Activated naive CD8-positive, alpha-beta T cell treated with anti-CD3 and anti-CD28 coated beads, Interleukin-2, amount 10 ng/mL, durations not matched to agents 7 days and 5 days (primary cell): ENCODE data around the gene HOXC9. TPM values are rescaled to one million over a fixed set of nuclear protein-coding genes. Genes with fewer than 3 reads are reported as not detected.

Source experiments
- ATAC-seq: fragments of 150-1000 bp; cut with Tn5 transposase; one replicate; pipeline ENCODE4 v1.10.0; 2021; ENCODE audit warnings: low read depth, moderate library complexity
- POLR2A ChIA-PET: fragments of 350-600 bp; sonication (Branson Sonifier 250); formaldehyde crosslinking; loops from one replicate; lab custom pipeline; 2021; ENCODE audit warnings: antibody characterized with exemption; lab: Charles Lee
- DNase-seq: peaks from one replicate; pipeline ENCODE4 v3.0.0; 2021
- H3K27ac Mint-ChIP-seq: one replicate; pipeline ENCODE4 v1.8.0; 2022; ENCODE audit warnings: mild to moderate bottlenecking, mixed read lengths
- H3K27me3 Mint-ChIP-seq: one replicate; pipeline ENCODE4 v1.8.0; 2022; ENCODE audit warnings: mild to moderate bottlenecking, moderate library complexity, mixed read lengths
- H3K36me3 Mint-ChIP-seq: one replicate; pipeline ENCODE4 v1.8.0; 2021; ENCODE audit warnings: mild to moderate bottlenecking, mixed read lengths
- H3K4me1 Mint-ChIP-seq: one replicate; pipeline ENCODE4 v1.8.0; 2021; ENCODE audit warnings: mixed read lengths
- H3K4me3 Mint-ChIP-seq: one replicate; pipeline ENCODE4 v1.8.0; 2022; ENCODE audit warnings: mild to moderate bottlenecking, moderate library complexity, mixed read lengths
- H3K9me3 Mint-ChIP-seq: one replicate; pipeline ENCODE4 v1.8.0; 2021; ENCODE audit warnings: mixed read lengths
- total RNA-seq, 2 experiments: library from RNA; stranded (reverse); gene quantifications; one replicate each; pipeline ENCODE4 v1.2.3, GENCODE V29; 2021

Gene HOXC9
- total RNA-seq, 2 experiments from 2014 or later = not detected

- H3K4me3 Mint-ChIP-seq = no peak overlapping the region
- ATAC-seq = no peak
- peaks cover 99% of the 10 kb centered on the region for H3K27me3 Mint-ChIP-seq
- H3K27ac Mint-ChIP-seq = no peak overlapping the region
- no peaks in the 10 kb centered on the region for H3K36me3 Mint-ChIP-seq
- no peaks in the 10 kb centered on the region for H3K9me3 Mint-ChIP-seq
- peaks cover 9% of the 10 kb centered on the region for H3K4me1 Mint-ChIP-seq
- DNase-seq = no peak
- POLR2A ChIA-PET = interaction anchor here (1.6 kb wide), 1 partner anchor 16 kb away, joined by 4 read pairs; no protein-coding TSS in a partner anchor
Measured at GRCh38 chr12:54001283-54002187, 1.6 kb downstream of the HOXC9 start.

- POLR2A ChIA-PET = no interaction called here
- no peak overlapping the region for H3K4me3 Mint-ChIP-seq
- H3K27ac Mint-ChIP-seq = peak overlapping the region; percentile 28
- no peak for DNase-seq
- no peaks in the 10 kb centered on the region for H3K9me3 Mint-ChIP-seq
- H3K36me3 Mint-ChIP-seq = no peaks in the 10 kb centered on the region
- H3K27me3 Mint-ChIP-seq = peaks cover 99% of the 10 kb centered on the region
- ATAC-seq = no peak
- peaks cover 10% of the 10 kb centered on the region for H3K4me1 Mint-ChIP-seq
Measured at GRCh38 chr12:54002278-54002914, 2.4 kb downstream of the HOXC9 start.

- Mint-ChIP-seq H3K27me3 (peaks cover 99% of the 10 kb centered on the region), H3K4me1 (peaks cover 10% of the 10 kb centered on the region), H3K36me3 (no peaks in the 10 kb centered on the region), H3K27ac (no peak overlapping the region), H3K9me3 (no peaks in the 10 kb centered on the region), H3K4me3 (no peak overlapping the region)
- POLR2A ChIA-PET = no interaction called here
- DNase-seq = no peak
- no peak for ATAC-seq
Measured at GRCh38 chr12:54002915-54003389, 3.0 kb downstream of the HOXC9 start.

GRCh38 chr12:54003625-54004024 lies 3.7 kb downstream of the HOXC9 start:
- Mint-ChIP-seq H3K27ac (no peak overlapping the region), H3K4me1 (peaks cover 10% of the 10 kb centered on the region), H3K36me3 (no peaks in the 10 kb centered on the region), H3K27me3 (peaks cover 99% of the 10 kb centered on the region), H3K4me3 (no peak overlapping the region), H3K9me3 (no peaks in the 10 kb centered on the region)
- ATAC-seq (no peak), DNase-seq (no peak)
- POLR2A ChIA-PET = no interaction called here

- peaks cover 12% of the 10 kb centered on the region for H3K4me1 Mint-ChIP-seq
- H3K27me3 Mint-ChIP-seq = peaks cover 96% of the 10 kb centered on the region
- H3K9me3 Mint-ChIP-seq = no peaks in the 10 kb centered on the region
- H3K27ac Mint-ChIP-seq = no peak overlapping the region
- no peaks in the 10 kb centered on the region for H3K36me3 Mint-ChIP-seq
- no peak overlapping the region for H3K4me3 Mint-ChIP-seq
- POLR2A ChIA-PET = no interaction called here
- ATAC-seq (no peak), DNase-seq (no peak)
Measured at GRCh38 chr12:54004063-54004840, 4.3 kb downstream of the HOXC9 start.

GRCh38 chr12:54004841-54005530 lies 5.0 kb downstream of the HOXC9 start:
- DNase-seq (no peak), ATAC-seq (no peak)
- POLR2A ChIA-PET = no interaction called here
- H3K27me3 Mint-ChIP-seq = peaks cover 96% of the 10 kb centered on the region
- no peak overlapping the region for H3K27ac Mint-ChIP-seq
- no peaks in the 10 kb centered on the region for H3K9me3 Mint-ChIP-seq
- H3K4me1 Mint-ChIP-seq = peaks cover 13% of the 10 kb centered on the region
- no peak overlapping the region for H3K4me3 Mint-ChIP-seq
- no peaks in the 10 kb centered on the region for H3K36me3 Mint-ChIP-seq

GRCh38 chr12:54005531-54005852 lies 5.5 kb downstream of the HOXC9 start:
- POLR2A ChIA-PET = interaction anchor here (1.0 kb wide), 1 partner anchor 196 kb away, joined by 4 read pairs; no protein-coding TSS in a partner anchor
- Mint-ChIP-seq H3K9me3 (no peaks in the 10 kb centered on the region), H3K4me3 (no peak overlapping the region)

GRCh38 chr12:54005853-54006558 lies 6.0 kb downstream of the HOXC9 start:
- Mint-ChIP-seq H3K4me1 (peaks cover 13% of the 10 kb centered on the region), H3K27ac (no peak overlapping the region), H3K9me3 (no peaks in the 10 kb centered on the region), H3K36me3 (no peaks in the 10 kb centered on the region), H3K4me3 (peak overlapping the region; percentile 81), H3K27me3 (peaks cover 95% of the 10 kb centered on the region)
- ATAC-seq (peak; percentile 79), DNase-seq (peak; percentile 88)
- POLR2A ChIA-PET = interaction anchor here (0.9 to 1.2 kb wide), 3 partner anchors 11 to 201 kb away, joined by 3 to 4 read pairs (median 3); no protein-coding TSS in a partner anchor

More at GRCh38 chr12:54005531-54005852, 5.5 kb downstream of the HOXC9 start:
- peaks cover 96% of the 10 kb centered on the region for H3K27me3 Mint-ChIP-seq
- peaks cover 13% of the 10 kb centered on the region for H3K4me1 Mint-ChIP-seq
- ATAC-seq (no peak), DNase-seq (no peak)
- no peak overlapping the region for H3K27ac Mint-ChIP-seq
- no peaks in the 10 kb centered on the region for H3K36me3 Mint-ChIP-seq

- Mint-ChIP-seq H3K27ac (no peak overlapping the region), H3K4me3 (peak overlapping the region; percentile 81), H3K27me3 (peaks cover 95% of the 10 kb centered on the region), H3K9me3 (no peaks in the 10 kb centered on the region), H3K36me3 (no peaks in the 10 kb centered on the region), H3K4me1 (peaks cover 15% of the 10 kb centered on the region)
- DNase-seq = no peak
- ATAC-seq = no peak
- POLR2A ChIA-PET = interaction anchor here (0.9 to 1.2 kb wide), 2 partner anchors 10 to 201 kb away, joined by 3 read pairs; no protein-coding TSS in a partner anchor
Measured at GRCh38 chr12:54006559-54007220, 6.7 kb downstream of the HOXC9 start.

- POLR2A ChIA-PET = no interaction called here
- ATAC-seq (no peak), DNase-seq (no peak)
- peaks cover 12% of the 10 kb centered on the region for H3K4me1 Mint-ChIP-seq
- no peak overlapping the region for H3K27ac Mint-ChIP-seq
- H3K9me3 Mint-ChIP-seq = no peaks in the 10 kb centered on the region
- H3K27me3 Mint-ChIP-seq = peaks cover 95% of the 10 kb centered on the region
- no peaks in the 10 kb centered on the region for H3K36me3 Mint-ChIP-seq
- H3K4me3 Mint-ChIP-seq = no peak overlapping the region
Measured at GRCh38 chr12:54007538-54008259, 7.7 kb downstream of the HOXC9 start.

- peaks cover 12% of the 10 kb centered on the region for H3K4me1 Mint-ChIP-seq
- DNase-seq (no peak), ATAC-seq (no peak)
- POLR2A ChIA-PET = no interaction called here
- peaks cover 95% of the 10 kb centered on the region for H3K27me3 Mint-ChIP-seq
- H3K36me3 Mint-ChIP-seq = no peaks in the 10 kb centered on the region
- H3K4me3 Mint-ChIP-seq = no peak overlapping the region
- no peak overlapping the region for H3K27ac Mint-ChIP-seq
- no peaks in the 10 kb centered on the region for H3K9me3 Mint-ChIP-seq
Measured at GRCh38 chr12:54008260-54008552, 8.2 kb downstream of the HOXC9 start.
